GM12891 (cell line): ENCODE data around the gene CDH5.

Experiments used
- POLR2A ChIP-seq: IDR thresholded peaks from 2 replicates; pipeline ENCODE4 v1.6.1; 2011; ENCODE audit warnings: low read depth, low read length, control low read depth
- POLR2AphosphoS5 ChIP-seq: IDR thresholded peaks from 2 replicates; pipeline ENCODE4 v1.6.1; 2011; ENCODE audit warnings: low read depth, low read length, control low read depth
- SPI1 ChIP-seq: IDR thresholded peaks from 2 replicates; pipeline ENCODE4 v1.6.1; 2011; ENCODE audit warnings: low read depth, low read length, control low read depth

DNA sequence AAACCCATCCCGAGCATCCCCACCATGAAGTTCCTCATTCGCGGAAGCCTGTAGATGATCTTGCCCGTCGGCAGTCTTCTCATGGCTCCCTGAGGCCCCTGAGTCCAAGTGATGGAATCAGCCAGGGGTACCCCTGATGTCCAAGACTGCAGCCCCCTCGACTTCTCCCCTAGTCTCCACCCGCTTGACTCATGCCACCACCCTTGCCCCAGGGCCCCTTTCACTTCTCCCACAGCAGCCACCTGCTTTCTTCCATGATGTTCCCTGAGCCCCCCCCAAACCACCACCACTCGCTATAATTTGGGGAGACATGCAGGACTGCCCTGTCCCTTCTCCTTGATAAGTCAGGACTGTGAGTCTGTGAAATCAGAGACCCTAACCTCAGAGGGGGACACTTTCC is 72.0 kb downstream of the CDH5 start:
- no peak for TF ChIP-seq SPI1
- no peak for TF ChIP-seq POLR2AphosphoS5
- no peak for TF ChIP-seq POLR2A
